Measurements from ENCODE around the gene EDDM13.

Gene EDDM13

DNA sequence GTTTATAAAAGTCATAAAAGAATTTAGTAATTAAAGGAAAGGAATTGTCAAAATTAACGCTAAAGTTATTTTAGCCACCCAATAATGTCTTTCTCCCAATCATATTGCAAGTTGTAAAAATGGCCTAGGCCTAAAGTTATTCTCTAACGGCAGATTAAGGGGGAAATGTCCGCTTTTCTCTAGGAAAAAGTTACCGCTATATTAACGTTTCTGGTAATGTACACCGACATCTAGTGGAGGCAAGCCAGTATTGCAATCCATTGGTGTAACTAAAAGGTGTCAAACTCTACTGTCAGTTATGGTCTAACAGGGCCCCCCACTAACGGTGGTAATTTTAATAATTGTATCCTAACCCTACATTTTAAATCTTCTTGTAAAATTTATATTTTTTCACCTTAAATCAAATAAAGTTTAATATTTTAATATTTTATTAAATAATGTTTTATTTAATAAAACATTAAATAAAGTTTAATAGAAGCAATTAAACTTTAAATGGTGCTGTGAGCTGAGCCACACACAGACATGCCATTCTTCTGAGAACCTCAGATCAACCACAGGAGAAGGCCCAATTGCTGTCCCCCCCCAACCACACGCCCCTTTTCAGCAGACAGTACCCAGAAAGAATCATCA, 78.0 kb downstream of the EDDM13 start:
- Histone ChIP-seq H3K4me1 (ENCODE audit: insufficient read depth, low read length) (peaks cover 6% of the 10 kb centered on the region; the same call in 1 of the 2 replicates), H3K9ac (ENCODE audit: low read depth, low read length) (no peak overlapping the region), H3K27ac (ENCODE audit: low read depth, low read length) (no peak overlapping the region), H3K9me3 (ENCODE audit: insufficient read depth, low read depth, low read length) (no peaks in the 10 kb centered on the region), H3K36me3 (ENCODE audit: insufficient read depth, low read length) (no peaks in the 10 kb centered on the region), H3K27me3 (ENCODE audit: insufficient read depth, low read length) (no peaks in the 10 kb centered on the region), H3K4me3 (ENCODE audit: low read length) (no peak overlapping the region)
- WGBS: 31% methylated on average over 7 of the region's 8 CpGs

DNA sequence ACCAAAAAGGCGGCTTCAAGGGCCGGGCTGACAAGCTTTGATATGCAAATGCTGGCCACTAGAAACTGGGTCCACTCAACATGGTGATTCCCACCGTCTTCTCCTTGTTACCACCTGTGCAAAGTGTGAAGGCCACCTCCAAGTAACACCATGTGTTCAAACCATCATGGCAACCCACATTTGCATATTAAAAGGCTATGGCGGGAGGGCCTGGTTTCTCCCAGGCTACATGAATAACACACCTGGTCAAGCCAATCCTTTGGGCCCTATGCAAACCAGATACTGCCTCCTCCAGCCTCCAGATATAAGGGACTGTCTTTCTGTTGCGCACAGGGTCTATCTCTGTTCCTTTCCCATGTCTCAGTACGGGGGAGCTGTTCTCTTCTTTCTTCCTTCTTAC, 78.7 kb downstream of the EDDM13 start:
- Histone ChIP-seq H3K36me3 (ENCODE audit: insufficient read depth, low read length) (no peaks in the 10 kb centered on the region; the same call in 1 of the 2 replicates), H3K4me3 (ENCODE audit: low read length) (no peak overlapping the region), H3K4me1 (ENCODE audit: insufficient read depth, low read length) (no peaks in the 10 kb centered on the region; the same call in 1 of the 2 replicates), H3K27ac (ENCODE audit: low read depth, low read length) (no peak overlapping the region), H3K9ac (ENCODE audit: low read depth, low read length) (no peak overlapping the region), H3K9me3 (ENCODE audit: insufficient read depth, low read depth, low read length) (no peaks in the 10 kb centered on the region), H3K27me3 (ENCODE audit: insufficient read depth, low read length) (no peaks in the 10 kb centered on the region)
- 67% methylated on average over 6 of the region's 6 CpGs for WGBS

DNA sequence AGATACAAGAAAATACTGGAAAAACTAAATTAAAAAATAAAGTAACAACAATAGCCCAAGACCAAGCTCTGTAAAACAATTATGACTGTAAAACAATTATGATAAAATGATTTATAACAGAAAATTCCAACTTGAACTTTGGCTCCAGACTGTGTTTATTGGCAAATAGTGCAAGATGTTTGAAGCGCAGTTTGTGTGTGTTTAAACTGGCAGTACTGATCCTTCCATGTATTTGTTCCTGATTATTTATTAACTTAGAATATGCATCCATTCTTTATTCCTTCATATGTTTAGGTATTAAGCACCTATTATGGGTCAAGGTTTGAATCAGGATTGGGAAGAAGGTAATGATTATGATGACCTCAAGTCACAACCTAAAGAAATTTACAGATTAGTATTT, 83.0 kb downstream of the EDDM13 start:
- H3K27ac ChIP-seq (ENCODE audit: low read depth, low read length): no peak overlapping the region
- WGBS: no CpG with 5 or more reads among the region's 1 CpG

DNA sequence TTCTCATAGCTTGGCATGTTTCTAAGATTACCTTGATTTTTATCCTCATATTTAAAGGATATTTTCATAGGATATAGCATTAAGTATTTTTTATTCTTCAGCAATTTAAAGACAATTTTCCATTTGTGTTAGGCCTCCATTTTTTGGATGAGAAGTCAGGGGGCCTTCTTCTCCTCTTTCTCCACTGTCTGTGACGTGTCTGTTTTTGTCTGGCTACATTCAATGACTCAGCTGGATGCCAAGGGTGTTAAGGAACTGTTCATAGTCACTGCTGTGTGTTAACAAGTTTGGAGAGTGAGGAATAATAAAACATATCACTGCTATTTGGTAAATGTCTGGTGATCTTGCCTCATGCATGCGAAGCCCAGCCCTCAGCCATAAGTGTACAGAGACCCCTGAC, 84.4 kb downstream of the EDDM13 start:
- WGBS: 86% methylated on average over 1 of the region's 2 CpGs
- Histone ChIP-seq H3K9ac (ENCODE audit: low read depth, low read length) (no peak overlapping the region), H3K36me3 (ENCODE audit: insufficient read depth, low read length) (peaks cover 5% of the 10 kb centered on the region; the same call in 1 of the 2 replicates), H3K27ac (ENCODE audit: low read depth, low read length) (no peak overlapping the region), H3K27me3 (ENCODE audit: insufficient read depth, low read length) (no peaks in the 10 kb centered on the region), H3K4me3 (ENCODE audit: low read length) (no peak overlapping the region), H3K9me3 (ENCODE audit: insufficient read depth, low read depth, low read length) (peaks cover 12% of the 10 kb centered on the region; the same call in 1 of the 2 replicates), H3K4me1 (ENCODE audit: insufficient read depth, low read length) (no peaks in the 10 kb centered on the region)

More for the DNA sequence above, 83.0 kb downstream of the EDDM13 start:
- H3K9ac ChIP-seq (ENCODE audit: low read depth, low read length): no peak overlapping the region
- H3K4me3 ChIP-seq (ENCODE audit: low read length): no peak overlapping the region
- H3K36me3 ChIP-seq (ENCODE audit: insufficient read depth, low read length): no peaks in the 10 kb centered on the region; the same call in 1 of the 2 replicates
- H3K9me3 ChIP-seq (ENCODE audit: insufficient read depth, low read depth, low read length): peaks cover 1% of the 10 kb centered on the region; the same call in 1 of the 2 replicates
- H3K4me1 ChIP-seq (ENCODE audit: insufficient read depth, low read length): no peaks in the 10 kb centered on the region; the same call in 1 of the 2 replicates
- no peaks in the 10 kb centered on the region for H3K27me3 ChIP-seq (ENCODE audit: insufficient read depth, low read length)

All from HUES64 (cell line).